ENCODE data around the gene CCDC184.
"Not testable (repeated sequence)": the region's sequence is repeated elsewhere in the genome, so short reads cannot be mapped to it uniquely, and the experiment has no call there.

The CCDC184 gene

DNA sequence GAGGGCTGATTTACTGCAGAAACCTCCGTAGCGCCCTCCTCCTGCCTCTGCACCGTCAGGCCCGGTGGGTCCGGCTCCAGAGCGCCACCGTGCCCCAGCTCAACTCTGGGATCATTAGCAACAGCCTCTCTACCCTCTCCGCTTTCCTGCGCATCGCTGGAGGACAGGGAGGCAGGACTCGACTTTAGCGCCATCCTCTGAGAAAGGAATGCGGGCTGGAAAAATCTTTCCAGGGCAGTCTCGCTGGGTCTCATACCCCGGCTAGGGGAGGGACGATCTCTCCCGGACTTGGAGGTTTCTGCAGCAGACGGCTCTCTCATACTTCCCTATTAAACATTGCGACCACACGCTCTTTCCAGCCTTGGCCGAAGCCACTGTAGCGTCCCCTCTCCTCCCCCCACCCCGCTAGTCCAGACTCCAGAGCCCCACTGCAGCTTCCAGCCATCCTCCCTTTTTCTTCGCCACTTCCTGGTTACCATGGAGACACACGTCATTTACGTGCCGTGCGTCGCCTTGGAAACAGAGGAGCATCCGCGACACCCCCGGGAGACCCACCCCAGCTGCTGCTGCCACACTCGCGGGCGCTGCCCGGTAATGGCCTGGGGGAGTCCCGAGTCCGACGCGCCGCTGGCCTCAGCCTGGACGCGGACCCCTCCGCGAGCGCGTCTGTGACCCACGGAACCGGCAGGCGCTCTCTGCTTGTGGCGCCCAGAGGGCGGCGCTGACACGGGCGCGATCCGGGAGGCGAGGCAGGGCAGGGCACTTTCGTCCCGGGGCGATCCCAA lies at the start of gene CCDC184:
TSS of gene CCDC184 (plus strand) at position 554 of the 785 bp plus-strand sequence. CDS start 479 bp downstream, outside the sequence.
- DNase-seq, result peak; percentile 54 to 58 (median 57)

DNA sequence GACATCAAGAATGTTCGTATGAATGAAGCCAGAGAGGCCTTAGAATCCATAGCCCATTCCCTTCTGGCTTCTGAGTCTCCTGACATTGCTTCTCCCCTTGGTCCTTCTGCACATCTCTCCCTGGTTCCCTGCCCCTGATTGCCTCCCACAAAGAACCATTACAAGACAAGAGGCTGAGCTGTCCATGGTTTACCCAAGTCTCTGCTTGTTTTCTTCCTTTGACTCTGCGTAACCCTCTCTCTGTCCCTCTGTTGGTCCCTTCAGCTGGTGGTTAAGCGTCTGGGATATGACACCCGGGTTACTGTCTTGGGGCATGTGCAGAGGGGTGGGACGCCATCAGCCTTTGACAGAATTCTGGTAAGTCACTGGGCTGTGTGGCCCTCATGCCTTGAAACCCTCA lies 48.4 kb upstream of the CCDC184 start:
- DNase-seq, result no peak

DNA sequence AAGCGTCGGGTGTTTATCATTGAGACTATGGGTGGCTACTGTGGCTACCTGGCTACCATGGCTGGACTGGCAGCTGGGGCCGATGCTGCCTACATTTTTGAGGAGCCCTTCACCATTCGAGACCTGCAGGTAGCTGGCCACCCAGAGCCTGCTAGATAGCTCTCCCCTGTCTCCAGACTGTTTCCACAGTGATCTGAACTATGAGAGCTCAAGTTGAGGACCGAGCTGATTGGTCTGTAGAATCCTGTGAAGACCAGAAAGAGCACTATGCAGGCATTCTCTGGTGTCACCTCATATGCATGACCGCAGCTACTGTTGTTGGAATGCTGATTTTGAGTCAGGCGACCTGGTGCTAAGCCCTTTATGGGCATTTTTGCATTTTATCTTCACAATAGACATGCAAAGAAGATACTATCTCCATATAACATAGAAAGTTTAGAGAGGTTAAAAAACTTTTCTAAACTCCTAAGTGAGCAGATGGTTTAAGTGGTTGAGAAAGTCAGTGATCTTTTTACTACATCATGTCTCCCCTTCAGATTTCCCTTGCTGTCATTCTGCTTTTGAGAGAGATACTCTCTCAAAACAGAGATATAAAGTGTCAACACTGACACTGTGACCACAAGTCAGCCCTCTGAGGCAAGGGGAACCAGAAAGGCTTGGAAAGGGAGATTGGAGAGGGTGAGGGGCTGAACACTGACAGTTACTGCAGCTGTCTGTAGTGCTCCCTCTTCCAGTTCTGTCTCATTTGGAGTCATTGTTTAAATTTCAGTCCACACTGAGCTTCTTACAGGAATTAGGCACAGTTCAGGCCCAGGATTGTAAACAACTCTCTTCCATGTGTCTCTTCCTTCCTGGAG lies 40.4 kb upstream of the CCDC184 start:
- no peak for DNase-seq

DNA sequence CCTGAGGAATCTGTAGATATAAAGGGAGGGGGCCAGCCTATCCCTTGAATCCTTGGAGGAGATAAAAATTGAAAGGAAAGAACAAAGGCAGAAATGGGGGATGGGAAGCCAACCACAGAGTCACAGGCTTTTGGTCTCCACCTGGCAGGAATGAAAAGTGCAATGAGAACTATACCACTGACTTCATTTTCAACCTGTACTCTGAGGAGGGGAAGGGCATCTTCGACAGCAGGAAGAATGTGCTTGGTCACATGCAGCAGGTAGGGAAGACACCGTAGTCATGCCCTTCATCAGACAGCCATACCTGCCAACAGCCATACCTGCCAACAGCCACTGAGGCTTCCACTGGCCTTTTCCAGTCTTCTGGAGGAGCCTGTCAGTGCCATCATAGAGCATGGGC lies 39.5 kb upstream of the CCDC184 start:
- DNase-seq, result no peak

DNA sequence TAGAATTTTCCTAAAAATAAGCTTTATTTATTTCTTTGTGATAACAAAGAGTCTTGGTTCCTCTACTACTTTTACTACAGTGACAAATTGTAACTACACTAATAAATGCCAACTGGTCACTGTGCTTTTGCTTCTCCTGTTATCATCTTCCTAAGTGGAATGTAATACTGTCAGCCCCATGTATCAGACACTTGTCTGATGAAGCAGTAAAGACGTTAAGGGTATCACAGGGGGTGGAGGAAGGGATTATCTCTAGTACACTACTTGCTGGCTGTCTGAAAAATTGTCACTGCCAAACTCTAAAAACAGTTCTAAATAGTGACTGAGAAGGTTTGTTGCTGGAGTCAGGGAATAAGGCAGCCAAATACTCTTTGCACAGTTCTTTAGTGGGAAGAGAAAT lies 37.5 kb upstream of the CCDC184 start:
- DNase-seq, result no peak

DNA sequence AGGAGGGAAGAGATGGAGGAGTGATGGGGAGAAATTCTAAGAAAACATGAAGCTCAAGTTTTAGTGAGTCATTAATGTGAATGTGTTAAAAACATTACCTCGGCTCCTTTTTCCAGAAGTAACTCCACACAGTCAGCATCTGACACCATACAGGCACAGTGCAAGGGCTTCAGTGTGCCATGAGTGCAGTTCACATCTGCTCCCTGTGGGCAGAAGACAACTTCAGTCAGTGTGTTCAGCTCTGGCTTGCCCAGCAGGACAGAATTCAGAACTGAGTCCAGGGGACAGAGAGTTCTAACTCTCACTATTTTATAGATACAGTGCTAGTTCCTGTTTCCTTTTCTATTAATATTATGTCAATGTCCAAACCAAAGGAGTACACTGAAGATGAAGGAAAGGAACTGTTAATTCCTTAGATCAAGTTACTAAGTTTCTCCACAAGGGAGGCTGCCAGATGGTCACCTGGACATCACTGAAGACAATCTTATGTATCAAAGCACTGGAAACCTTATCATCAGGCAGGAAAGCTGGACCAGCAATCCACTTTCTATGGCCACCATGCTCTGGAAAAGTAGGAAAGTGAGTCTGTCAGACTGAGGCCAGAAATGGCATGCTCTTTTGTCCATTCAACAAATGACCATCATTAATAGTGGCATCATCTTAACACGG lies 32.2 kb upstream of the CCDC184 start:
- no peak for DNase-seq

DNA sequence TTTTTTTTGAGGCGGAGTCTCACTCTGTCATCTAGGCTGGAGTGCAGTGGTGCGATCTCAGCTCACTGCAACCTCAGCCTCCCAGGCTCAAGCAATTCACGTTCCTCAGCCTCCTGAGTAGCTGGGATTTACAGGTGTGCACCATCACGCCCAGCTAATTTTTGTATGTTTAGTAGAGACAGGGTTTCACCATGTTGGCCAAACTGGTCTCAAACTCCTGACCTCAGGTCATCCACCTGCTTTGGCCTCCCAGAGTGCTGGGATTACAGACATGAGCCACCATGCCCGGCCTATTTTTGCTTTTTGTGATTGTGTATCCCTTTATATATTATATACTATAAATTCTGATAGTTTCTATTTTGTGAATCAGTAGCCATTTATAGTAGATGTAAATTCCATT lies 27.7 kb upstream of the CCDC184 start:
- not testable (repeated sequence) for DNase-seq

DNA sequence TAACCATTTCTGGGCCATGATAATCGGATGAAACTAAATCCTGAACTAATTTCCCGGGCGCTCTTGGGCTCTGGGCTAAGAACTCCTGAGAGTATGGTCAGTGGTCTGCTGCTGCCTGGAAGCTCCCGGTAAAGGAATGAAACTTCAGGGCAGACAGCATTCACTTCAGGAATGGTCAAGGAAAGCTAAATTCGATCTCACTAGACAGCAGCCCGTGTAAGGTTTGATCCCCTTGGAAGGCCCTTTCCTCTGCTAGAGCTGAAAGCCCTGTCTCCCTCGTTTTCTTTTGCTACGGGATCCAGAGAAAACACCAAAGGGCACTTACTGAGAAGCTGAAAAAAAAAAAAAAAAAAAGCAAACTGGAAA lies 26.8 kb upstream of the CCDC184 start:
- no peak for DNase-seq

DNA sequence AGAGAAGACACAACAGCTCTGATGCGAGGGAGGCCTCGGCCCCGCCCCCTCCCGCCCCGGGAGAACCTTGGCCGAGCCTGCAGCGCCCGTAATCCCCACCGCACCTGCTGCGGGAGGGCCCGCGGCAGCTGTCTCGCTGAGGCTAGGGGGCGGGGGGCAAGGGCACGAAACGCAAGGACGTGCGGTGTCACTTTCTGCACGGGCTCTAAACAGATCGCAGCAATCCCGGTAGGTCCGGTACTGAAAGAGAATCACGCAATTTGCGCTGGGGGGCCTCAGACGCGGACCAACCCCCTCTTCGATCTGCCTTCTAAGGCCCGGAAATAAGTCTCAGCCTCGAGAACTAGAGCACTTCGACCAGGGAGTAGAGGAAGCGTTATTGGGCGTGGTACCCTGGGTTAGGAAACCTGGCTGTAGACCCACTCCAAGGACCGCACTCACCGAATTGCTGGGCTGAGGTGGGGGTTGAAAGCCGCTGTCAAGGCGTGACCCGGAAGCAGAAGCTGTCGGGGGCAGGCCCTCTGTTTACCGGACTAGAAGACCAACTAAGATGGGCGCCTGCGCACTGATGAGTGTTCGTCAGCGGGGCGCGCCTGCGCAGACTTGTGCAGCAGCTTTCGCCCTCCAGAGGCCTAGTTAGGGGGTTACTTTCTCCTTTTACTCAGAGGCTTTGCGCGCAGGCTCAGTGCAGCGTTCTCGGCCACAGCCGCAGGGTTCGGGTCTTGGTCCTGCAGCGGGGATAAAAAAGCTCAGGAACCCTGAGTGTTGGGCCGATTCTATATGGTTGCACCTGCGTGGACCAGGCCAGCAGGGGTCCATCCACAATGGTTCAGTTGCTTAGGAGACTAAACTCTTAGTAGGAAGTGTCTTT lies 26.2 kb upstream of the CCDC184 start, which contains the start of gene ASB8:
TSS of gene ASB8 (minus strand) at position 498 of the 871 bp plus-strand sequence. CDS start 4,019 bp downstream, outside the sequence.
- DNase-seq, result peak; percentile 99 to 100 (median 99)

DNA sequence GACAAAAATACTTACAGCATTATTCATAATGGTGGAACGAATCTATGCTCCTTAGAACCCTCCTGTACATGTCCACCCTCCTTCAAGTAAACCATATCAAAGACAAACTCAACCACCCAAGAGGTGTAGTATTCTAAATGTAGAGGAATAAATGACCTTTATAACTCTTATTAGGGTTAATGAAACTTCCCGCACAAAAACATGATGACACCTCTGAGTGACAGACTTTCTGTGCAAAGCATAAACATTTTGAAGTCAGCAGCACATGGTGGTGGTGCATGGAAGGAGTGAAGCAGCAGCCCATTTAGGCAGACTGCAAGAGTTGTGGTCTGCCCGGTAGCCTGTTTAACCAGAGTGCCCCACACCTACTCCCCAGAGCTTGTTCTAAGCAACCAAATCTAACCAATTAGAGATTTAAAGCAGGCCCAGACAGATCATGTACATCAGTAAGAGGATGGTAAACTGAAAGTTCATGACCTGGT lies 25.5 kb upstream of the CCDC184 start:
- DNase-seq, result no peak

DNA sequence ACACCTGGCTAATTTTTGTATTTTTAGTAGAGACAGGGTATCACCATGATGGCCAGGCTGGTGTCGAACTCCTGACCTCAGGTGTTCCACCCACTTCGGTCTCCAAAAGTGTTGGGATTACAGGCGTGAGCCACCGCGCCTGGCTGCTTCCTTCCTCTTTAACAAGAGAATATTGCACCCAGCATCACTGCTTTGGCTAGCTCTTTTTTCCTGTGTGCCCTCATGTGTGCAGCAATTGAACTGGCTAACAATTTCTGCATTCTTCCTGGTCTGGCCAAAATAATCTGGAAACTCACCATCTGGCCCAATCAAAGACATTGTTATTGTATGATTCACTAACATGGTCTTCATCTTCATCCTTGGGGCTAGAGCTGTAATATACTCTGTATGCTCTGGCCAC lies 23.4 kb upstream of the CCDC184 start:
- no peak for DNase-seq

DNA sequence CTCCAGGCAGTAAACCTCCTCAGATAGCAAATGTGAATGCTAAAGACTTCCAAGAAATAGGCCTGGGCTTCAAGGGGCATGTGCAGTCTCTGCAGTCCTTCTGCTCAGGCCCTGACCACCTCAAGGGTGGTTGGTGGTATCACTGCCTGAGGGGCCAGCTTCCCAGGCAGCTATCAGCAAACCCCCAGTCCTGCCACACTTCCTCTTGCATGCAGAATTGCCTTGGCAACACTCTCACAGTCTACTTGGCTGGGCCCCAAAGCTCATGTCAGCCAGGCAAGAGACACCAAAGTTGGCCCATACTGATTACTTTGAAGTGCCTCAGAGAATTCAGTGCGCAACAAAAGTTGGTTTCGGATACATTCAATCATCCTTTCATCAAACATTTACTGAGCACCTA lies 22.6 kb upstream of the CCDC184 start:
- no peak for DNase-seq

DNA sequence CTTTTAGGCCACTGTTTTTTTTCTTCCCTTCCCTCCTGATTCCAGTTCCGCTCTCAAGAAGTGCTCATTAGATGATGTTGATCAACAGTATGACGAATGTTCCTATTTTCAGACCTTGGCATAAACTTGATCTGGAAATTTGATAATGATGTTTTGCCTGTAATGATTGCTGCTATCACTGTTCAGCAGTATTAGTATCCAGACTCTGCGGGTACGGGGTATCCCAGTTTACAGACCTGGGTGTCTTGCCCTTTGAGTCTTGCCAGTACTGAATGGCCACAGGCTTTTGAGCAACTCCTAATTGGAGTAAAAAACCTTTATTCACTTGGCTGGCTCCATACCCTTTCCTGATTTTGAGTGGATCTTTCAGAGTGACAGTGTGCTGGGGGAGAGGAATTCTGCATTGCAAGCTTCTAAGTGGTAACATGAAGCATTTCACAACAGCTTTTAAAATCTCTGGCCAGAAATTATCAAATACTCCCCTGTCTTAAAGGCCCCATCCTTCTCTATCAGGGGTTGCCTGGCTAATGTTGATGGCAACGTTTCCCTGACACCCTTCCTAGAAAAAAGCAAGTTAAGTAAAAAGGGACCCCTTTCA lies 20.2 kb upstream of the CCDC184 start:
- DNase-seq, result no peak

DNA sequence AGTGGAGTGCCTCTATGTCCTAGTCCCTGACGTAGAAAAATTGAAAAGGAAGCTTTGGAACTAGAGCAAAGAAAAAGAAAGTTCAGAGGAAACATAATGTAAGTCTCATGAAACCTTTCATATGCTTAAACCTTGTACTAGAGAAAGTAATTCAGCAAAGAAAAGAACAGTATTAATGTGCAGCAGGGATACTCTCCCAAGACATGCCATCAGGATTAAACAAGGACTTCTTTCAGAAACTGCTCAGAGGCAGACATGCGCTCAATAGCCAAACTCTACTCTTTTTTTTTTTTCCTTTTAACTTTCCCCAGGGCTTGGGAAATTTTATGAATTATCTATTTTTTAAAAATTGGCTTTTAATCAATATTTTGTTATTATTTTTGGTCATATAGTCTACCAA lies 19.0 kb upstream of the CCDC184 start:
- no peak for DNase-seq

DNA sequence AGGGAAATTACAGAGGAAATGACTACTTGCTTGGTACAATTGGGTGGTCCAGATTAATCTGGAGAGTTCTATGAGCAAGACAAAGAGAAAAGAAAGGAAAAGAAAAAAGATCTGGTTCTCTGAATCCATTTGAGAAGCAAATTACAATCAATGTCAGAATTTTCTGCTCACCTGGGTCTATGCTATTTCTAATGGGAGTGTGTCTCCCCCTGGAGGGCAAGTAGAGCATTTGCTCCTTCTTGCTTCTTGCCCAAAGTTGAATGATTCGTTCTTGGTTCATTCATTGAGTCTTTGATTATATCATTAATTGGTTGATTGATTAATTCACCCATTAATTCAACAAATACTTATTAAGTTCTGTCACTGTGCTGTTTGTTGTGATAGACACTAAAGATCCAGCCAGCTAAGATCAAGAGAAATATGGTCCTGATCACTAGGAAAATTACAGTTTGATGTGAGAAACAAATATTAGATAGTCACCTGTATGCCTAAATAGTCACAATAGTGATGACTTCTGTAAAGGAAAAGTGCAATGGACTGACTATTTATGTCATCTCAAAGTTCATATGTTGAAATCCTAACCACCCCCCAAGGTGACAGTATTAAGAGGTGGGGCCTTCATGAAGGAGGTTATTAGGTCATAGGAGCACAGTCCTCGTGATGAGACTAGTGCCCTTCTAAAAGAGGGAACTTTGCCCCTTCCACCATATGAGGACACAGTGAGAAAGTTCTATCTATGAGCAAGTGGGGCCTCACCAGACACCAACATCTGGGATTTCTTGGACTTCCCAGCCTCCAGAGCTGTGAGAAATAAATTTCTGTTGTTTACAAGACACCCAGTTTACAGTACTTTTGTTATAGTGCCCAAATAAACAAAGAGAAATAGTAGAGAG lies 18.1 kb upstream of the CCDC184 start:
- DNase-seq, result peak; percentile 57 to 74 (median 71)

DNA sequence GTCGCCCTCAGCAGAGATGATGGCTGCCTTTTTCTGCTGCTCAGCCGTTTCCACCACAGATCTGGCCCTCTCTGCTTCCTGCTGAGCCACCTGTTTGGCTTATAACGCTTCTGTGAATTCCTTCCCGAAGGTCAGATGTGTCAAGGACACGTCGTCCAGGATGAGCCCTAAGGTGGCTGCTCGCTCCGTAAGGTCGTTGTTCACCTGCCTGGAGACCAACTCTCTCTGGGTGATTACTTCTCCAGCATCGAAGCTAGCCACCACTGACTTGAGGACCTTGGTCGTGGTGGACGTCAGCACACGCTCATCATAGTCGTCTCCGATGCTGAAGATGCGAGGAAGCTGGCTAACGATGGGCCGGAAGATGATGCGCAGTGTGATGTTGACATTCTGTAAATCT lies 14.4 kb upstream of the CCDC184 start:
- no peak for DNase-seq

DNA sequence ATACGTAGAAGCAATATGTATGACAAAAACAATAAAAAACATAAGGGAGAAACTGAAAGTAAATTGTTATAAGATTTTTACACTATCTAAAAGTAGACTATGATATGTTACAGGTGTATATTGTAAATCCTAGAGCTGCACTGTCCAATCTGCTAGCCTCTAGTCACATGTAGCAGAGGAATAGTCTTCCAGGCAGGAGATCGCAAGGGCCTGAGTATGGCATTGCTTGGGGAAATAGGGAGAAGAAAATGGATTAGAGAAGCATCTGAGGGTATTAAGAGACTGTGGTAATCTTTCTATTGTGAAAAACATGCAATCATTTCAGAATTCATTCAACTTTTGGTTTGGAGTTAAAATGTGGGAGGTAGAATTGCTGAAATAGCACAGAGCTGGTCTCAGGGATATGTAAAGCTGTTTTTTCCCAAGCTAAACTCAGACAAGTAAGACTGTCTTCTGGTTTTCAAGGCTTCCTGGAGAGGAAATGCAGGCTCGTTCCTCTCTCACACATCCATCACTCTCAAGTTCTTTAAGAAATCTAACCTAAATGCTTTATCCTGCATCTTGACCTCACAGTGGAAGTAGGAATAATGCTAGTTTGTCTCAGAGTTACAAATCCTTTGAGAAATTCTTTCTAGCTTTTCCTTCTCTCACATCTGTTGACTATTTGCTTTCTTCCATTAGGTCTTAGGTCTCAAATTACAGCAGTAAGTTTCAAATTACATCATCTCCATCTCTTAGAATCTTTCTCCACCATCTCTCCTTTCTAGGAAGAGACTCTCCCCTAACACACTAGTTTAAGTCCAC lies 7.6 kb upstream of the CCDC184 start:
- DNase-seq, result no peak

DNA sequence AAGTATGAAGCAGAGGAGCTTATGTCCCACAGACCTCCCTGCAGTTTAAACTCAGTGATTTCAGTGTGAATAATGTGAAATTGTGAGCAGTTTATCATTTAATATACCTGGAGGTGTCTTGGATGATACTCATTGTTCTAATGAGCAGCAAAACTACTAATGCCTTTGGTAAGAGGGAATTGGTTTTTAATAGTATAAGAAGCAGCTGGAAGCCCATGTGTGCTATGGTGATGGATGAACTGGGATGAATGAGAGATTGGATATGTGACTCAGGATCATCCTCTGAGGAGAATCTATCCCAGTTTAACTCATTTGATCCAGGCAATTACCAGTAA lies 7.1 kb upstream of the CCDC184 start:
- DNase-seq, result no peak

DNA sequence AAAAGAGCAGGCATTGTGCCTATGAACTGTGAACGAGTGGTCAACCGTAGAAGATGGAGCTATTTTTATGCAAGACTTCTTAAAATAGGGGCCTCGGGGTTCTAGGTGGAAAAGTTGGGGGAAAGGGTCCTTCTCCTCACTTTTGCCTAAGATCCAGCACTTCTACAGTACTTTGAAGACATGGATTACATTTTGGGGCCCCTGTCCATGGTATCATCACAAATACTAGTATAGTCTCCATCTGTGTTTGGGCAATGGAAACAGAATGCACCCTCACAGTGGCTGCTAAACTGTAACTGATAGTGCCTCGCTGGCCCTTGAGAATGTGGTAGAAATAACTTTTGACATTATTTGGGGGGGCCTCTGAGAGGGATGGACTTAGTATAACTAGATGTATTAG lies 5.5 kb upstream of the CCDC184 start:
- DNase-seq, result no peak

DNA sequence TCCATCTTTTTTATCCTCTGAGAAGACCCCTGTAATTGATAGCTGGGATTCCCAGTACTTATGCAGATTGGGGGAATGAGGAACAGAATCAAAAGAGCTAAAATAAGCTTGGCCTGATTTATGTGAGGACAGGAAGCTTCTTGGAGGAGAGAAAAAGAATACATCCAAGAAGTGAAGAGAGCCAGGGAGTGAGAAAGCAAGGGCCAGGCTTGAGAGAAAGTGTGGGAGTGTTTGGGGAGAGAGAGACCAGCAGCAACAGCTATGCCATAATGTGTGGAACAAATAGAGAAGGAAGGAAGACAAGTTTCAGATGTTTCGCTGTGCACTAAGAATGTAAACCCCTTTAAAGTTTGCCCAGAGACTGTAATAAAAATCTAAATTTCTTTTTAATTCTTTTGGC lies 4.0 kb upstream of the CCDC184 start:
- DNase-seq, result no peak

Data from suppressor macrophage treated with lipopolysaccharide for 1 hour (primary cell).